ENCODE measurements around the gene APOL6. TPM values are rescaled to one million over a fixed set of nuclear protein-coding genes. Genes with fewer than 3 reads are reported as not detected.
A peak's percentile ranks its signal among the peaks of the same experiment; 100 is the strongest.

APOL6 gene
- total RNA-seq, 1 experiment from 2014 or later = 7.2 TPM

DNA sequence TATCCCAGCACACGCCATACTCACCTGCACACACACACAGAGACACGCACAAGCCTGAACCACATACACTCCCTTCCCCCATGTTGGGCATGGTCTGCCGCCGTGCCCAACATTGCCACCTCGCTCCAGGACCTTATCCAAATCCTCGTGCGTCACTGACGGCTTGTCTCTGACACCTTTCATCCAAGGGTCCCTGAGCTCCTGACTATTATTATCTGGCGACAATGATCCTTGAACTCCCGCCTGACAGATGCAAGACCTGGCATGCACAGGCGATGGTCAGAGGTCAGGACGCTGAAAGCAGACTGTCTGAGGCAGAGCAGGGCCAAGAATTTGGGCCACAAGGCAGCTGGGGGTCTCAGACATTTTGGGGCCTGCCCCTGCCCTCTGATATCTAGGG is 35.3 kb upstream of the APOL6 start:
- Mint-ChIP-seq H3K36me3 (ENCODE audit: insufficient read depth, unreplicated experiment) (no peaks in the 10 kb centered on the region), H3K9me3 (ENCODE audit: unreplicated experiment) (no peaks in the 10 kb centered on the region), H3K27me3 (ENCODE audit: insufficient read depth, unreplicated experiment) (peaks cover 28% of the 10 kb centered on the region), H3K4me3 (ENCODE audit: unreplicated experiment) (no peak overlapping the region), H3K27ac (ENCODE audit: low read depth, unreplicated experiment) (no peak overlapping the region), H3K4me1 (ENCODE audit: insufficient read depth, unreplicated experiment) (peaks cover 11% of the 10 kb centered on the region)
- intact Hi-C loops (cut with micrococcal nuclease) = no loop called here
- ChIA-PET POLR2A (interaction anchor here (0.6 kb wide), 1 partner anchor 241 kb away, joined by 3 read pairs; no protein-coding TSS in a partner anchor), CTCF (interaction anchor here (1.0 to 1.1 kb wide), 2 partner anchors 30 to 453 kb away, joined by 4 read pairs; no protein-coding TSS in a partner anchor)
- no peak for DNase-seq (ENCODE audit: unreplicated experiment)
- no peak for TF ChIP-seq CTCF (IDR thresholded peaks at IDR 0.05; ENCODE audit: unreplicated experiment)
- BruUV-seq (replicated peaks) = no TSS peak

DNA sequence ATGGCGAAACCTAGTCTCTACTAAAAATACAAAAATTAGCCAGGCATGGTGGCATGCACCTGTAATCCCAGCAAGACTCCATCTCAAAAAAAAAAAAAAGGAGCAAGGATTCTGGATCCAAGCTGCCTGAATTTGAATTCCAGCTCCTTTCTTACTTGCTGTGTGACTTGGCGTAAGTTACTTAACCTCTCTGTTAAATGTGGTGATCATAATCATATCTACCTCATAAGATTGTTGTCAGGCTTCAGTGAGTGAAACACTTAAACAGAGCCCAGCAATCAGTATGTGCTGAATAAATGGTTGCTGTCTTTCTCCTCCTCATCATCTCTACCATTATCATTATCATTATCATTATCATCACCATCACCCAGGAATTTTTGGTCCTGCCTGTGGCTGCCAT is 33.8 kb upstream of the APOL6 start:
- intact Hi-C loops (cut with micrococcal nuclease) = no loop called here
- POLR2A ChIA-PET = no interaction called here
- Mint-ChIP-seq H3K36me3 (ENCODE audit: insufficient read depth, unreplicated experiment) (no peaks in the 10 kb centered on the region), H3K4me1 (ENCODE audit: insufficient read depth, unreplicated experiment) (peaks cover 11% of the 10 kb centered on the region), H3K4me3 (ENCODE audit: unreplicated experiment) (no peak overlapping the region), H3K9me3 (ENCODE audit: unreplicated experiment) (no peaks in the 10 kb centered on the region), H3K27ac (ENCODE audit: low read depth, unreplicated experiment) (no peak overlapping the region), H3K27me3 (ENCODE audit: insufficient read depth, unreplicated experiment) (peaks cover 13% of the 10 kb centered on the region)
- CTCF ChIA-PET = interaction anchor here (0.7 kb wide), 1 partner anchor 188 kb away, joined by 3 read pairs; no protein-coding TSS in a partner anchor
- BruUV-seq (replicated peaks) = no TSS peak
- DNase-seq (ENCODE audit: unreplicated experiment) = no peak
- TF ChIP-seq CTCF (IDR thresholded peaks at IDR 0.05; ENCODE audit: unreplicated experiment) = no peak

DNA sequence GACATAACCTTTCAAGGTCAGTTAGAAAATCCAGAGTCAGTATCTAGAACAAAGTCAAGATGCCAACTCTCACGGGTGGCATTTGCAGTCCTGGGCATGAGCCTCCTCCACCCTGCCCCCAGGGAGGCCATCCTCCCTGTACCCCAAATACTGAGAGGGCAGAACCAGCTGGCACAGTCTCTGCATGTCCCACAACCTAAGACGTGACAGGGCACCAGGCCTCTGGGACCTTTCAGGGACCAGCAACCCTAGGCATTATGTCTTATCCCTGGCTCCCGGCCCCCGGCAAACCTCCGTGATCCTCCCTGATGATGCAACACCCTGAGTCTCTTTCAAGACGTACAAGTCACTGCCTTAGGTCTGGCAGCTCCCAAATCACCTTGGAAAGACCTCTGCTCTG is 33.1 kb upstream of the APOL6 start:
- TF ChIP-seq CTCF (IDR thresholded peaks at IDR 0.05; ENCODE audit: unreplicated experiment) = no peak
- ChIA-PET CTCF (interaction anchor here (0.7 to 1.0 kb wide), 2 partner anchors 184 to 189 kb away, joined by 3 to 4 read pairs; no protein-coding TSS in a partner anchor), POLR2A (interaction anchor here (0.5 kb wide), 1 partner anchor 11 kb away, joined by 4 read pairs; no protein-coding TSS in a partner anchor)
- H3K27ac Mint-ChIP-seq (ENCODE audit: low read depth, unreplicated experiment) = no peak overlapping the region
- intact Hi-C loops (cut with micrococcal nuclease) = no loop called here
- peaks cover 10% of the 10 kb centered on the region for H3K27me3 Mint-ChIP-seq (ENCODE audit: insufficient read depth, unreplicated experiment)
- H3K4me1 Mint-ChIP-seq (ENCODE audit: insufficient read depth, unreplicated experiment) = peaks cover 11% of the 10 kb centered on the region
- H3K9me3 Mint-ChIP-seq (ENCODE audit: unreplicated experiment) = no peaks in the 10 kb centered on the region
- H3K36me3 Mint-ChIP-seq (ENCODE audit: insufficient read depth, unreplicated experiment) = no peaks in the 10 kb centered on the region
- H3K4me3 Mint-ChIP-seq (ENCODE audit: unreplicated experiment) = no peak overlapping the region
- peak; percentile 45 for DNase-seq (ENCODE audit: unreplicated experiment)
- BruUV-seq (replicated peaks) = no TSS peak

DNA sequence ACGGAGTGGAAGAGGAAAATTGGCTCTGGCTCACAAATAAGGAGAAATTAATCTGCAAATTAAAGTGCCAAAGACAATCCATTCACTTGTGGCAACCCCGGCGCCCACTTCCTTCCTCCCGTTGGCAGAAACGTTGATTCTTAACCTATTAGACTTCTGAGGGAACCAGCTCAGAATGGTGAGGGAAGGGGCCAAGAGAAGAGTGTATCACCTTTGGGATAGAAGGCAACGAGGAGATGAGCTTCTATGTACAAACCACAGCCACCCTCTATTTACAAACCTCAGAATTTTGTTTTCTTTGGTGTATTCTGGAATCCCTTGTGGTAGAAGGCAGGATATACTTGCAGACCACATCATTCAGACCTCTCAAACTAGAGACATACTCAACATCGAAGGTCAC is 32.2 kb upstream of the APOL6 start:
- Mint-ChIP-seq H3K4me1 (ENCODE audit: insufficient read depth, unreplicated experiment) (peaks cover 11% of the 10 kb centered on the region), H3K27me3 (ENCODE audit: insufficient read depth, unreplicated experiment) (peaks cover 10% of the 10 kb centered on the region), H3K27ac (ENCODE audit: low read depth, unreplicated experiment) (no peak overlapping the region), H3K36me3 (ENCODE audit: insufficient read depth, unreplicated experiment) (no peaks in the 10 kb centered on the region), H3K9me3 (ENCODE audit: unreplicated experiment) (no peaks in the 10 kb centered on the region), H3K4me3 (ENCODE audit: unreplicated experiment) (no peak overlapping the region)
- TF ChIP-seq CTCF (IDR thresholded peaks at IDR 0.05; ENCODE audit: unreplicated experiment) = no peak
- intact Hi-C loops (cut with micrococcal nuclease) = no loop called here
- no peak for DNase-seq (ENCODE audit: unreplicated experiment)
- ChIA-PET POLR2A (interaction anchor here (0.5 kb wide), 1 partner anchor 25 kb away, joined by 3 read pairs; no protein-coding TSS in a partner anchor), CTCF (interaction anchor here (0.5 to 1.1 kb wide), 4 partner anchors 28 to 223 kb away, joined by 3 to 4 read pairs (median 4); no protein-coding TSS in a partner anchor)
- BruUV-seq (replicated peaks) = no TSS peak

Data from MCF 10A (cell line).